IMR-90 (cell line): Measurements from ENCODE around the gene WFDC9.

ENCODE experiments used
- CHD1 ChIP-seq: IDR thresholded peaks from 2 replicates; pipeline ENCODE4 v1.6.1; 2012; ENCODE audit warnings: low read depth, low read length, improper control_type of control experiment
- CTCF ChIP-seq: conservative IDR thresholded peaks from 2 replicates; pipeline ENCODE4 v1.5.1; 2012; ENCODE audit warnings: mild to moderate bottlenecking, low read depth, low read length, improper control_type of control experiment
- FOS ChIP-seq: fragments of 150-350 bp; IDR thresholded peaks from 2 replicates; pipeline ENCODE4 v1.6.1; 2016; ENCODE audit warnings: low read depth, low read length
- MAFK ChIP-seq: IDR thresholded peaks from 2 replicates; pipeline ENCODE4 v1.6.1; 2012; ENCODE audit warnings: low read depth, low read length, improper control_type of control experiment
- MAZ ChIP-seq: IDR thresholded peaks from 2 replicates; pipeline ENCODE4 v1.6.1; 2012; ENCODE audit warnings: low read depth, mild to moderate bottlenecking, low read length, improper control_type of control experiment, moderate library complexity, borderline replicate concordance
- NFE2L2 ChIP-seq: fragments of 150-350 bp; IDR thresholded peaks from 2 replicates; pipeline ENCODE4 v1.6.1; 2016; ENCODE audit warnings: low read depth, mild to moderate bottlenecking, low read length
- POLR2A ChIP-seq: IDR thresholded peaks from 2 replicates; pipeline ENCODE4 v1.6.1; 2012; ENCODE audit warnings: mild to moderate bottlenecking, low read depth, low read length
- RAD21 ChIP-seq: IDR thresholded peaks from 2 replicates; pipeline ENCODE4 v1.6.1; 2012; ENCODE audit warnings: low read length, improper control_type of control experiment
- RFX5 ChIP-seq: IDR thresholded peaks from 2 replicates; pipeline ENCODE4 v1.8.0; 2012; ENCODE audit warnings: low read depth, mild to moderate bottlenecking, low read length, moderate library complexity
- USF2 ChIP-seq: fragments of 150-350 bp; IDR thresholded peaks from 2 replicates; pipeline ENCODE4 v1.6.1; 2017; ENCODE audit warnings: mild to moderate bottlenecking, antibody characterized with exemption, low read length, low read depth

- TF ChIP-seq MAFK (no peak), CTCF (no peak), MAZ (no peak), POLR2A (no peak), RAD21 (no peak), CHD1 (no peak), USF2 (no peak), NFE2L2 (no peak), RFX5 (no peak), FOS (no peak)
Measured at GRCh38 chr20:45672765-45673164, 41.7 kb upstream of the WFDC9 start.
